ENCODE results near the gene FAM83E.

DNA sequence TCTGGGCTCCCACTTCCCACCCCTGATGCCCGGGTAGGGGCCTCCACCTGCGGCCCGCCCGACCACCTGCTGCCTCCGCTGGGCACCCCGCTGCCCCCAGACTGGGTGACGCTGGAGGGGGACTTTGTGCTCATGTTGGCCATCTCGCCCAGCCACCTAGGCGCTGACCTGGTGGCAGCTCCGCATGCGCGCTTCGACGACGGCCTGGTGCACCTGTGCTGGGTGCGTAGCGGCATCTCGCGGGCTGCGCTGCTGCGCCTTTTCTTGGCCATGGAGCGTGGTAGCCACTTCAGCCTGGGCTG lies 14.4 kb upstream of the FAM83E start:
- TF ChIP-seq, protein P1, sequence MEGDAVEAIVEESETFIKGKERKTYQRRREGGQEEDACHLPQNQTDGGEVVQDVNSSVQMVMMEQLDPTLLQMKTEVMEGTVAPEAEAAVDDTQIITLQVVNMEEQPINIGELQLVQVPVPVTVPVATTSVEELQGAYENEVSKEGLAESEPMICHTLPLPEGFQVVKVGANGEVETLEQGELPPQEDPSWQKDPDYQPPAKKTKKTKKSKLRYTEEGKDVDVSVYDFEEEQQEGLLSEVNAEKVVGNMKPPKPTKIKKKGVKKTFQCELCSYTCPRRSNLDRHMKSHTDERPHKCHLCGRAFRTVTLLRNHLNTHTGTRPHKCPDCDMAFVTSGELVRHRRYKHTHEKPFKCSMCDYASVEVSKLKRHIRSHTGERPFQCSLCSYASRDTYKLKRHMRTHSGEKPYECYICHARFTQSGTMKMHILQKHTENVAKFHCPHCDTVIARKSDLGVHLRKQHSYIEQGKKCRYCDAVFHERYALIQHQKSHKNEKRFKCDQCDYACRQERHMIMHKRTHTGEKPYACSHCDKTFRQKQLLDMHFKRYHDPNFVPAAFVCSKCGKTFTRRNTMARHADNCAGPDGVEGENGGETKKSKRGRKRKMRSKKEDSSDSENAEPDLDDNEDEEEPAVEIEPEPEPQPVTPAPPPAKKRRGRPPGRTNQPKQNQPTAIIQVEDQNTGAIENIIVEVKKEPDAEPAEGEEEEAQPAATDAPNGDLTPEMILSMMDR (IDR thresholded peaks at IDR 0.05): no peak
- no peak for TF ChIP-seq CEBPB (IDR thresholded peaks at IDR 0.05)
- TF ChIP-seq MAFK (IDR thresholded peaks at IDR 0.05; ENCODE audit: partially characterized antibody): no peak
- TF ChIP-seq, protein P2, sequence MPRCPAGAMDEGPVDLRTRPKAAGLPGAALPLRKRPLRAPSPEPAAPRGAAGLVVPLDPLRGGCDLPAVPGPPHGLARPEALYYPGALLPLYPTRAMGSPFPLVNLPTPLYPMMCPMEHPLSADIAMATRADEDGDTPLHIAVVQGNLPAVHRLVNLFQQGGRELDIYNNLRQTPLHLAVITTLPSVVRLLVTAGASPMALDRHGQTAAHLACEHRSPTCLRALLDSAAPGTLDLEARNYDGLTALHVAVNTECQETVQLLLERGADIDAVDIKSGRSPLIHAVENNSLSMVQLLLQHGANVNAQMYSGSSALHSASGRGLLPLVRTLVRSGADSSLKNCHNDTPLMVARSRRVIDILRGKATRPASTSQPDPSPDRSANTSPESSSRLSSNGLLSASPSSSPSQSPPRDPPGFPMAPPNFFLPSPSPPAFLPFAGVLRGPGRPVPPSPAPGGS (IDR thresholded peaks at IDR 0.05): no peak
- TF ChIP-seq JUNB (IDR thresholded peaks at IDR 0.05): no peak
- no peak for TF ChIP-seq EP300 (IDR thresholded peaks at IDR 0.05)
- no peak for TF ChIP-seq NFE2L2 (conservative IDR thresholded peaks at IDR 0.05; ENCODE audit: low read length)
- TF ChIP-seq GATA3 (IDR thresholded peaks at IDR 0.05; ENCODE audit: borderline replicate concordance): no peak
- TF ChIP-seq KDM1A (IDR thresholded peaks at IDR 0.05; ENCODE audit: low read depth): no peak
- TF ChIP-seq, protein P3, sequence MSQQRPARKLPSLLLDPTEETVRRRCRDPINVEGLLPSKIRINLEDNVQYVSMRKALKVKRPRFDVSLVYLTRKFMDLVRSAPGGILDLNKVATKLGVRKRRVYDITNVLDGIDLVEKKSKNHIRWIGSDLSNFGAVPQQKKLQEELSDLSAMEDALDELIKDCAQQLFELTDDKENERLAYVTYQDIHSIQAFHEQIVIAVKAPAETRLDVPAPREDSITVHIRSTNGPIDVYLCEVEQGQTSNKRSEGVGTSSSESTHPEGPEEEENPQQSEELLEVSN (IDR thresholded peaks at IDR 0.05; ENCODE audit: borderline replicate concordance, low read depth): no peak
- TF ChIP-seq, protein P4, sequence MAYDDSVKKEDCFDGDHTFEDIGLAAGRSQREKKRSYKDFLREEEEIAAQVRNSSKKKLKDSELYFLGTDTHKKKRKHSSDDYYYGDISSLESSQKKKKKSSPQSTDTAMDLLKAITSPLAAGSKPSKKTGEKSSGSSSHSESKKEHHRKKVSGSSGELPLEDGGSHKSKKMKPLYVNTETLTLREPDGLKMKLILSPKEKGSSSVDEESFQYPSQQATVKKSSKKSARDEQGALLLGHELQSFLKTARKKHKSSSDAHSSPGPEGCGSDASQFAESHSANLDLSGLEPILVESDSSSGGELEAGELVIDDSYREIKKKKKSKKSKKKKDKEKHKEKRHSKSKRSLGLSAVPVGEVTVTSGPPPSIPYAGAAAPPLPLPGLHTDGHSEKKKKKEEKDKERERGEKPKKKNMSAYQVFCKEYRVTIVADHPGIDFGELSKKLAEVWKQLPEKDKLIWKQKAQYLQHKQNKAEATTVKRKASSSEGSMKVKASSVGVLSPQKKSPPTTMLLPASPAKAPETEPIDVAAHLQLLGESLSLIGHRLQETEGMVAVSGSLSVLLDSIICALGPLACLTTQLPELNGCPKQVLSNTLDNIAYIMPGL (CRISPR knock-in tag; IDR thresholded peaks at IDR 0.05; ENCODE audit: borderline replicate concordance): no peak
- no peak; the same call in 1 of the 2 replicates for TF ChIP-seq POLR2A (IDR thresholded peaks at IDR 0.05; ENCODE audit: low read length)
- TF ChIP-seq, protein P5, sequence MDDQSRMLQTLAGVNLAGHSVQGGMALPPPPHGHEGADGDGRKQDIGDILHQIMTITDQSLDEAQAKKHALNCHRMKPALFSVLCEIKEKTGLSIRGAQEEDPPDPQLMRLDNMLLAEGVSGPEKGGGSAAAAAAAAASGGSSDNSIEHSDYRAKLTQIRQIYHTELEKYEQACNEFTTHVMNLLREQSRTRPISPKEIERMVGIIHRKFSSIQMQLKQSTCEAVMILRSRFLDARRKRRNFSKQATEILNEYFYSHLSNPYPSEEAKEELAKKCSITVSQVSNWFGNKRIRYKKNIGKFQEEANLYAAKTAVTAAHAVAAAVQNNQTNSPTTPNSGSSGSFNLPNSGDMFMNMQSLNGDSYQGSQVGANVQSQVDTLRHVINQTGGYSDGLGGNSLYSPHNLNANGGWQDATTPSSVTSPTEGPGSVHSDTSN (IDR thresholded peaks at IDR 0.05): no peak
